HTERT RPE-1 (cell line): ENCODE data around the gene RBPJL.

Experiments
- in situ Hi-C: fragments of 300-500 bp; cut with MboI; formaldehyde crosslinking; loops from 4 replicates; pipeline ENCODE4 v1.14.3; 2020; ENCODE audit warnings: low sequenced_read_pairs

The RBPJL gene

DNA sequence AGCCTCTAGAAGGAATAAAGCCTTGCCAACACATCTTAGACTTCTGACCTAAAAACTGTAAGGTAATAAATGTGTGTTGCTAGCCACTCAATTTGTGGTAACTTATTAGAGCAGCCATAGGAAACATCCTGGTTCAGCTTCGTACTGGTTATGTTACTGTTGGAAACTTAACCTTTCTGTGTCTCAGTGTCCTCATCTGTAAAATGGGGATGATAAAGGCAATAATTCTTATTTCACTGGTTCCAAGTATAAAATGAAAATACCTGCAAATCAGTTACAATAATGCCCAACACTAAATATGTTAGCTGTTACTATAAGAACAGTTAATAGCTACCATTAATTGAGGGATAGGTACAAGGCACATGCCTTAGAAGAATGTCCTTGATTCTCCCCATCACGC lies 14.3 kb upstream of the RBPJL start:
- in situ Hi-C loops: no loop called here

DNA sequence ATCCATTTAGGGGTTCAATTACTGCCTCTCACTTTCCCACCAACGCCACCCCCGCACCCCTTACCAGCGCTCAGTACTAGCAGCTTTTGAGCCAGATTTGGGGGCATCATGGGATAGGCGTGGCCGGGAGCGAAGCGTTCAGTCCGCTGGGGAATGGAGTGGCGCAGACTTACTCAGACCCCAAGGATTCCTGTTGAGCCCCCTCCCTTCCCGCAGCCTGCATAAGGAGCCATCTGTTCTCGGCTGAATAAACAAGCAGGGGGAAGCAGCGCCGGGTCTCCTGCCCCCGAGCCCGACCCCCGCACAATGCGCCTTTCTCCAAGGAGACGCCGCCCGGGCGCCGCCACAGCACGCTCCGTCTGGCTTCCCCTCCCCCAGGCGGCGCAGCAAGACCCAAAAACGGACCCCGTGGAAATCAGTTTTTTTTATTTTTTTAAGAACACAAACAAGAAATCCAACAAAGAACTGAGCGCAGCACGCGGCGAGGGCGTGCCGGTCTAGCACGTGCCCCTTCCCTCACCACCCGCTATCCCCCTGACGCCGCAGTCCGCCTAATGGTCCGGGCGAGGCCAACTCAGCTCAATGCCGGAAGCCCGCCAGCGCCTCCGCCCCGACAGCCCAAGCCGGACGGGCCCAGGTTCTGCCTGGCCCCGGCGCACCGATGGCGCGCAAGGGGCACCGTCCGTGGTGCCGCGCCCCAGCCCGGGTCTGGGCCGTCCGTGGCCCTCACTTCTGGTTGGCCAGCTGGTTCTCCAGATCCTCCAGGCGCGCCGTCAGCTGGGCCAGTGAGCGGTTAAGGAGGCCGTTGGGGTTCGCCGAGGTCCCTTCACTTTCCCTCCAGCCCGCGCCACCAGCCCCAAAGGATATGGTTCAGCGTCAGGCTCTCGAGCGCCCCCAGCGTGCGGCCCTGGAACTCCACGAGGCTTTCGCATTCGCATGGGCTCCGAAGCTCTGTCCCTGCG lies 13.3 kb upstream of the RBPJL start:
- in situ Hi-C loops: no loop called here

DNA sequence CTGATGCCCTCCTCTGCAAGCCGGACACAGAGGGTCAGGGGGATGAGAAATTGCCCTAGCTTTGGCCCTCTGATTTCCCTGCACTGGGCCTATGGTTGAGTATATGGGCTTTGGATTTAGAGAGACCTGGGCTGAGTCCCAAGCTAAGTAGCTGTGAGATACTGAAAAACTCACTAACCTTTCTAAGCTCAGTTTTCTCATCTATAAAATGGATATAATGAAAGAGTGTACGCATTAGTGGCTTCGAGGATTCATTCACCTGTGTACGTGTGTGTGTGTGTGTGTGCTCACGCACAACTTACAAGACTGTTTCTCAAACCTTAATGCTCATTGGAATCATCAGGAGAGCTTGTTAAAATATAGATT lies 12.7 kb upstream of the RBPJL start:
- in situ Hi-C loops: no loop called here

DNA sequence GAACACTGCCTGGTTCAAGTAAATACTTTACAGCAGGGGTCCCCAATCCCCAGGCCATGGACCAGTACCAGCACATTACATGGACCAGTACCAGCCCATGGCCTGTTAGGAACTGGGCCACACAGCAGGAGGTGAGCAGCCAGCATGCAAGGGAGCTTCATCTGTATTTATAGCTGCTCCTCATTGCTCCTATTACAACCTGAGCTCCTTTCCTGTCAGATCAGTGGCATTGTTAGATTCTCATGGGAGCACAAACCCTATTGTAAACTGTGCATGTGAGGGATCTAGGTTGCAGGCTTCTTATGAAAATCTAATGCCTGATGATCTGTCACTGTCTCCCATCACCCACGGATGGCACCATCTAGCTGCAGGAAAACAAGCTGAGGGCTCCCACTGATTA lies 12.0 kb upstream of the RBPJL start:
- in situ Hi-C loops: no loop called here

GRCh38 chr20:45297786-45298497 lies 8.7 kb upstream of the RBPJL start:
- in situ Hi-C loops: no loop called here

DNA sequence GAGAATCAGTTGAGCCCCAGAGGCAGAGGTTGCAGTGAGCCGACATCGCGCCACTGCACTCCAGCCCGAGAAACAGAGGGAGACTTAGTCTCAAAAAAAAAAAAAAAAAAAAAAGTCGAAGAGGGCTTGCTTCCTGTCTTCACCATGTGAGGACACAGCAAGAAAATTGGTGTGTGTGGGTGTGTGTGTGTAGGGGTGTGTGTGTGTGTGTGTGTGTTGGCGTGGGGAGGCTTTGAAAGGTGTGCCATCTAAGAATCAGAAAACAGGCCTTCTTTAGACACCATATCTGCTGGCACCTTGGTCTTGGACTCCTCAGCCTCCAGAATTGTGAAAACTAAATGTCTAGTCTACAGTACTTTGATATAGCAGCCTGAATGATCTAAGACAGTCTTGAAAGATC lies 6.9 kb upstream of the RBPJL start:
- in situ Hi-C loops: no loop called here

- in situ Hi-C loops: no loop called here
Measured at GRCh38 chr20:45300961-45301360, 5.7 kb upstream of the RBPJL start.

DNA sequence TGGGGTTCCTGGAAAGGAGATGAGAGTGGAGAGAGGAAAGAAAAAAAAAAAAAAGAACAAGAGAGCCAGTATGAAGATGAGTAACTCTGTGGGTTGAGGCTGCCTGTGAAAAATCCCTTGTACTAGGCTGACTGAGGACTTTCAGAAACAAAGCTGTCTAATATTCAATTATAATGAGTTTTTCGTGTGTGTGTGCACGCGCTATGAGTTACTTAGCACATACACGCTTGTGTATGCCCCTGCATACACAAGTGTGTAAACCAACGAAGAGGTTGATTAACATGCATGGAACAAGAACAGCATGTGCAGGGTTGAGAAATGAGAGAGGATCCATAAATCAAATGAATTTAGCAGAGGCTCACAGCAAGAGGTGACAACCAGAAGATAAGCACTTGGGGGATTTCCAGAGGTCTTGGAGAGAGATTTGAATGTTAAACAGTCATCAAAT lies 4.8 kb upstream of the RBPJL start:
- in situ Hi-C loops: no loop called here

GRCh38 chr20:45303586-45304463 lies 2.8 kb upstream of the RBPJL start:
- in situ Hi-C loops: no loop called here

GRCh38 chr20:45304464-45304999 lies 2.1 kb upstream of the RBPJL start:
- in situ Hi-C loops: no loop called here

GRCh38 chr20:45305262-45305661 lies 1.4 kb upstream of the RBPJL start:
- in situ Hi-C loops: no loop called here

DNA sequence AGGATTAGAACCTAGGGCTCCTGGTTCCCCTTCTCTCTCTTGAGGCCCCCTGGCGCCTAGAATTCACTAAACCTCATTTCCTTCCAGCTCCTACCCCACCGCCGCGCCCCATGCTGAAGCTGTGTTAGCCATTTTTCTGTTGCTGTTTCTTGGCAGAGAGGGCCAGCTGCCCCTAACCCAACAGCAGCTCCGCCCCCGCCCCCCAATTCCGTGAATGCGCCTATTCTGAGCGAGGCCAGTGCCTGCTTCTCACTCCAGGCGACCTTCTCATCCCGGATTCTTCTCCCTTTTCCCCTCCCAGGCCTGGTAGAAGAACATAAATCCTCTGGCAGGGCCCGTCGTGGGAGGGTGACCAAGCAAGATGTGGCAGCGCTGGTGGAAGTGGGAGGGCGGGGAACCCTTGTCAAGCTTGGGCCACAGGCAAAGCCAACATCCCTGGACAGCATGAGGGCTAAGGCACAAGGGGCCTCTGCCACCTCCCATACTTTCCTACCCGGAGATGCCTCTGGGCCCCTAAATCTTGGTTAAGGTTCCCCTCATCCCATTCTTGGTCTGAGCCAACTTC lies 518 bp downstream of the RBPJL start:
- in situ Hi-C loops: no loop called here

DNA sequence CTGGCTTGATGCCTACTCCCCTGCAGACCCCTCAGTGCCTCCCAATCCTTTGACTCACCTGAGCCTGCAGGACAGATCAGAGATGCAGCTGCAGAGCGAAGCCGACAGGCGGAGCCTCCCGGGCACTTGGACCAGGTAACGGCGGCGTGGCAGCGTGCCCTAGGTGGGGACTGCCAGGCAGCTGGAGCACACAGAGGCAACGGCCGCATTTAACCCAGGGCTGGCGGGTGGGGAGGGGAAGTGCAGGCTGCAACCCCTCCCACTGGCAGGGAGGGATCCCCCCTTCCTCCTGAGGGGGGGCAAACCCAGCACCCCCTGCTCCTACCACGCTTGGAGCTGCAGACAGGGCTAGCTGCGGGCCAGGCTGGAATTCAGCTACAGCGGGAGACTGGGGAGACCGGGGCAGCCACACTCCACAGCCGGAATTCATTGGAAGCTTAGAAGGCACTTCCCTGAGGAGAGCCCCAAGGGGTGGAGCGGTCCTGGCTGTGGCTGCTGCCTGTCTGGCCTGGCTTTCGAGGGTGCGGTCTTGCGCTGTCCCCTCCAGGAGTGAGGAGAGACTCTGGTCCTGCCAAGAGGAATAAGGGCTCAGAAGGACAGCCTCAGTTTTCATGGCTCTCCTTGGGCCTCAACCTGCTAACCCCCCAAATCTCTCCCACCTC lies 1.6 kb downstream of the RBPJL start, which contains the start of gene MATN4:
MATN4 (minus strand) TSS at position 183 of the 662 bp plus-strand sequence. CDS start 2,717 bp downstream, outside the sequence.
- in situ Hi-C loops: no loop called here

- in situ Hi-C loops: no loop called here
Measured at GRCh38 chr20:45309075-45309474, 2.4 kb downstream of the RBPJL start.

DNA sequence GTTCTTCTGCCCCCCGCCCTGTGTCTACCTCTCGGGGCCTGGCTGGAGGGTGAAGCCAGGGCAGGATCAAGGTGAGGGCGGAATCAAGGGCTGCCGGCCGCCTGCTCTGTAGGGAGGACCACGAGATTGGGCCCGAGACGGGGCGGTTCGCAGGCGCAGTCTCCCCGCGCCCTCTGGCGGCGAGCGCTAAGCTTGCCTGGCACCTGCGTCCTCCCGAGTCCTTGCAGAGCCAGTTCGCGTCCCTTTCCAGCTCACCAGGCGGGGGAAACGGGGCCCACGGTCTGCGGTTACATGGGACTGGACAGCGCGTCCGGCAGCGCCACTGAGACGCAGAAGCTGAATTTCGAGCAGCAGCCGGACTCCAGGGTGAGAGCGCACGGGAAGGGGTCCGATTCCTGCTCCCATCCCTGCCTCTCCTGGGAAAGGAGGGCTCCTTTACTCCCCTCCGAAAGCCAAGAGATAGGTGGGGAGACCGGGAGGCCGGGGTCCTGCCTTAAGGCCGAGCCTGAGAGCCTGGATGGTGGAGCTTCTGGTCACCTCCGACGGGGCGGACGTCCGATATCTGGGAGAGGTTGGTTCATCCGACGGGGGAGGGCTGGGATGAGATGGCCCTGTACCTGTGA lies 5.1 kb downstream of the RBPJL start:
- in situ Hi-C loops: no loop called here

- in situ Hi-C loops: no loop called here
Measured at GRCh38 chr20:45312241-45312640, 5.6 kb downstream of the RBPJL start.

- in situ Hi-C loops: no loop called here
Measured at GRCh38 chr20:45313065-45313695, 6.5 kb downstream of the RBPJL start.

DNA sequence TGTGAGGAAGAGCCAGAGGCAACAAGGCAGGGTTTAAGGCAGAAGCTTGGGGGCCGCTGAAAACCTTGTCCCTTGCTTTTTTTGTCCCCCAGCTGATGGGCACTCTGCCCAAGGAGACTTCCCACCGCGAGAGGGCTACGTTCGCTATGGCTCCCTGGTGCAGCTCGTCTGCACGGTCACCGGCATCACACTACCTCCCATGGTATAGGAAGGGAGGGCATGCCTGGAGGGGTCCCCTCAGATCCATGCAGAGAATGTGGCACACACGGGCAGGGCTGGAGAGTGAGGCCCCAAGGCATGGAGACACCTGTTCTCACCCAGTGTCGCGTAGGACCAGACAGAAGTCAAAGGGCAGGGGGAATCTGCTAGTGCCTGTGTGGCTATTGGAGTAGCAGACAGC lies 7.3 kb downstream of the RBPJL start:
- in situ Hi-C loops: no loop called here

- in situ Hi-C loops: no loop called here
Measured at GRCh38 chr20:45315672-45316071, 9.0 kb downstream of the RBPJL start.
